ENCODE results near the gene MPHOSPH10.
"Not testable (repeated sequence)": the region's sequence is repeated elsewhere in the genome, so short reads cannot be mapped to it uniquely, and the experiment has no call there.

The MPHOSPH10 gene, protein sequence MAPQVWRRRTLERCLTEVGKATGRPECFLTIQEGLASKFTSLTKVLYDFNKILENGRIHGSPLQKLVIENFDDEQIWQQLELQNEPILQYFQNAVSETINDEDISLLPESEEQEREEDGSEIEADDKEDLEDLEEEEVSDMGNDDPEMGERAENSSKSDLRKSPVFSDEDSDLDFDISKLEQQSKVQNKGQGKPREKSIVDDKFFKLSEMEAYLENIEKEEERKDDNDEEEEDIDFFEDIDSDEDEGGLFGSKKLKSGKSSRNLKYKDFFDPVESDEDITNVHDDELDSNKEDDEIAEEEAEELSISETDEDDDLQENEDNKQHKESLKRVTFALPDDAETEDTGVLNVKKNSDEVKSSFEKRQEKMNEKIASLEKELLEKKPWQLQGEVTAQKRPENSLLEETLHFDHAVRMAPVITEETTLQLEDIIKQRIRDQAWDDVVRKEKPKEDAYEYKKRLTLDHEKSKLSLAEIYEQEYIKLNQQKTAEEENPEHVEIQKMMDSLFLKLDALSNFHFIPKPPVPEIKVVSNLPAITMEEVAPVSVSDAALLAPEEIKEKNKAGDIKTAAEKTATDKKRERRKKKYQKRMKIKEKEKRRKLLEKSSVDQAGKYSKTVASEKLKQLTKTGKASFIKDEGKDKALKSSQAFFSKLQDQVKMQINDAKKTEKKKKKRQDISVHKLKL

GRCh38 chr2:71130152-71130904, at the start of gene MPHOSPH10, which contains the start of gene MCEE:
Gene MPHOSPH10, plus strand, starts transcription at chr2:71130634. Its CDS starts 32 bp downstream, at chr2:71130666.
Gene MCEE, minus strand, starts transcription at chr2:71130229. Its CDS starts 10 bp downstream, at chr2:71130219.
- peak; percentile 91 for DNase-seq (ENCODE audit: low spot score)

DNA sequence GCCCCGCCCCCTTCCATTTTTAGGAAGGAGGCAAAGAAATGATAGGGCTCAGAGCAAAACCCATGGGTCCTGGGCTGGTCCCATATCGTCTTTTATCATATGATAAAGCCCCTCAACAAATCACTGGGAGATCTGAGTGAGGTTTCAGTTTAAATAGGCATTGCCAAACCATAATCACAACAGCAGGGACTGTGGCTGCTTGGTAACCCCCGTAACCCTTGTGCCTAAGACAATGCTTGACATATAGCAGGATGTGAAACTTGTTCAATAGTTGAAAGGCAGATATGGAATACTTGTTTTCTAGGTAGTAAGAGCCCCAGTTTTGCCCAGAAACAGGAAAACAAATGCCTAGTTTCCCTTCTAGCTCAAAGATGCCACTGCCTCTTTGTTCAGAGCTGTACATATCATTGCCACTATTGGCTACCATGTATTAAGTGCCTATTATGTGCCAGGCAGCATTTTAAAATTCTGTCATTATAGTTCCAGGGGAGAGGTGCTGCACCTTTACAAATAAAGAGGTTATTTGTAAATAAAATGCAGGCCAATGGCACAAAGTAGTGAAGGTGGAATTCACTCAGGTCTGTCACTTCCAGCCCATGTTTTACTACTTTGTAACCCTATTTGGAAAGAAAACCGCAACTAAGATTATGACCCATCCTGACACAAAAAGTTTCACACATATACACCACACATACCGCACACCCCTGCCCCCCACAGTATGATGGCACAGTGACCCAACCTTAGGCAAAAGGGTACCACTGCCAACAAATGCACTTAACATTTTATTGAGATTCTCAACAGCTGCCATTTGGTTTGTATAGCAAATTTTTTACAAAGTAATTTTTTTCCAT, 47.8 kb upstream of the MPHOSPH10 start:
- DNase-seq (ENCODE audit: low spot score) = no peak

- not testable (repeated sequence) for DNase-seq (ENCODE audit: low spot score)
Observed at GRCh38 chr2:71083297-71083696, 47.1 kb upstream of the MPHOSPH10 start.

GRCh38 chr2:71083752-71084312, 46.6 kb upstream of the MPHOSPH10 start:
- not testable (repeated sequence) for DNase-seq (ENCODE audit: low spot score)

- not testable (repeated sequence) for DNase-seq (ENCODE audit: low spot score)
Observed at GRCh38 chr2:71085325-71086003, 45.0 kb upstream of the MPHOSPH10 start.

GRCh38 chr2:71089475-71089874, 41.0 kb upstream of the MPHOSPH10 start:
- DNase-seq (ENCODE audit: low spot score) = not testable (repeated sequence)

GRCh38 chr2:71091808-71092207, 38.6 kb upstream of the MPHOSPH10 start:
- not testable (repeated sequence) for DNase-seq (ENCODE audit: low spot score)

- not testable (repeated sequence) for DNase-seq (ENCODE audit: low spot score)
Observed at GRCh38 chr2:71092491-71093260, 37.8 kb upstream of the MPHOSPH10 start.

GRCh38 chr2:71100195-71100964, 30.1 kb upstream of the MPHOSPH10 start:
- peak; percentile 8 for DNase-seq (ENCODE audit: low spot score)

DNA sequence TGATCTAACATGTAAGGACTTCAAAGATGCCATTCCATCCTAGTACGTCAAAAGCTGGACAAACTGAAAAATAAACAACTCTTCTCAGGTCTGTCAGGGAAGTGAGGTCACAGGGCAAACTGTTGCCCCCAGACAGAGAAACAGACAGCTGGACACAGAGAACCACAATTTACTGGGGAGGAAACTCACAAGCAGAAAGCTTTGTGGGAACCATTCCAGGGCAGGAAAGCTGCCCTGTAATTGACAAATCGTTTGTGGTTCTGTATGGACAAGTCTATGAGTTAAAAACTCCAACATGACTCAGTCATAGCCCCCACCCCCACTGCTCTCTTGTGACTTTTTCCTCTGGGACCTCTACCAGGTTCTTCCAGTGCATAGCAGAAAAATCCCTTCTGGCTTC, 28.8 kb upstream of the MPHOSPH10 start:
- no peak for DNase-seq (ENCODE audit: low spot score)

- DNase-seq (ENCODE audit: low spot score) = no peak
Observed at GRCh38 chr2:71102981-71103681, 27.3 kb upstream of the MPHOSPH10 start.

DNA sequence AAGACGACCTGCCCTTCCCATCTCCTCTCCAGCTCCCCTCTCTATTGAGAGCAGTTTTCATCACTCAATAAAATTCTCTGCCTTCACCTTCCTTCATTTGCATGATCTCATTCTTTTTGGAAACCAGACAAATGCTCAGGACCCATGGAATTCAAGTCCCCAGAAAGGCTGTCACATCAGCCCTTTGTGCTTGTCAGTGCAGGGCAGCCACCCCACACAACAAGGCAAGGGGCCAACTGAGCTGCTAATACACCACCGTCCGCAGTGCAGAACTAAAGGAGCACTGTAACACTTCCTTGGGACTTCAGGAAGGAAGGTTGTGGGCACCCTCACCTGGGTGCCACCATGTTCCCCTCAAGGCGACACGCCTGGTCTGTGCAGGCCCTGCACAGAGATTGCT, 26.6 kb upstream of the MPHOSPH10 start:
- DNase-seq (ENCODE audit: low spot score) = no peak

DNA sequence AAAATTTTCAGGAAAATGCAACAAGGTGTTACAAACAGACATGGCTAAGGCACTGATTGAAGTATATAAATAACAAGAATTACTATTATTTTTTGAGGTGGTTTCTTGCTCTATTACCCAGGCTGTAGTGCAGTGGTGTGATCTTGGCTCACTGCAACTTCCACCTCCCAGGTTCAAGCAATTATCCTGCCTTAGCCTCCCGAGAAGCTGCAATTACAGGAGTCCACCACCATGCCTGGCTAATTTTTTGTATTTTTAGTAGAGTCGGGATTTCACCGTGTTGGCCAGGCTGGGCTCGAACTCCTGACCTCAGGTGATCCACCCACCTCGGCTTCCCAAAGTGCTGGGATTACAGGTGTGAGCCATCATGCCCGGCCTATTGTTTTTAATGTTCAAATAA, 24.0 kb upstream of the MPHOSPH10 start:
- DNase-seq (ENCODE audit: low spot score) = not testable (repeated sequence)

GRCh38 chr2:71108091-71108490, 22.3 kb upstream of the MPHOSPH10 start:
- DNase-seq (ENCODE audit: low spot score) = no peak

- DNase-seq (ENCODE audit: low spot score) = no peak
Observed at GRCh38 chr2:71113843-71114242, 16.6 kb upstream of the MPHOSPH10 start.

- no peak for DNase-seq (ENCODE audit: low spot score)
Observed at GRCh38 chr2:71117063-71117462, 13.4 kb upstream of the MPHOSPH10 start.

GRCh38 chr2:71120195-71120594, 10.2 kb upstream of the MPHOSPH10 start:
- DNase-seq (ENCODE audit: low spot score) = no peak

DNA sequence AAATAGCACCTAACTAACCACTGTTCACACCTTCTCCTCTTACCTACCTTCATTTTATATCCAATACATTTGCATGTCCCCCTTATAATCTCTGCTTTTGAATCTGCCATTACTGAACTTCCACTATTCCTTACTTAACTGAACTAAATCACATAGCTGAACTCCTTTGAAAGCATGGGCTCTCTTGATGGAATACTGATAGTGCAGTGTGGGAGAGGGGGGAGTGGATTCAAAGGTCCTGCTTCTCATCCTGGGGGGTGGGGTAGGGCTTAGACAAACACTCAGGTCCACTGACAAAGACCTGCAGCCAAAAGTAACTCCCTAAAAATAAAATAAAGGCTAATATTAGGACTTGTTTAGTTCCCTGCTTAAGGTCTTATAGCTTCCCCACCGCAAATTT, 9.0 kb upstream of the MPHOSPH10 start:
- no peak for DNase-seq (ENCODE audit: low spot score)
